SK-N-SH (cell line): ENCODE results near the gene ZDHHC14. TPM values are rescaled to one million over a fixed set of nuclear protein-coding genes. Genes with fewer than 3 reads are reported as not detected.

Experiments used
- CTCF ChIA-PET: fragments of 300-600, 350-600 bp; formaldehyde crosslinking; extraction: SDS; loops from one replicate; lab custom pipeline; 2021; lab: Yijun Ruan, JAX
- POLR2A ChIA-PET: fragments of 350-600 bp; sonication (Branson Sonifier 250); formaldehyde crosslinking; extraction: SDS; loops from one replicate; lab custom pipeline; 2020; ENCODE audit warnings: antibody characterized with exemption, inconsistent platforms; lab: Yijun Ruan, JAX
- DNase-seq: peaks from one replicate; pipeline ENCODE4 v3.0.0; 2012
- H2AFZ ChIP-seq: fragments of 200-600 bp; sonication (generic); 2 replicates; pipeline ENCODE4 v1.8.1; 2016; ENCODE audit warnings: antibody characterized with exemption, mild to moderate bottlenecking, low read depth
- H3F3A ChIP-seq: fragments of 200-600 bp; sonication (generic); replicated peaks from 2 replicates; pipeline ENCODE3; 2016; ENCODE audit warnings: antibody characterized with exemption, mild to moderate bottlenecking; ENCODE audit not compliant: insufficient read depth
- H3K27ac ChIP-seq, 2 experiments: fragments of 200-500 bp in 1 of 2; fragments of 200-600 bp in 1 of 2; sonication (Bioruptor generic) in 1 of 2; sonication (generic), shearing (Covaris generic) in 1 of 2; 2 replicates each; pipeline versions ENCODE4 v1.5.1 to v1.6.1; 2014 to 2016; ENCODE audit warnings: low read depth in 2 of 2, inconsistent platforms in 1 of 2, low read length in 1 of 2, mild to moderate bottlenecking in 1 of 2, mixed read lengths in 1 of 2
- H3K27me3 ChIP-seq: fragments of 200-600 bp; sonication (generic), shearing (Covaris generic); 2 replicates; pipeline ENCODE4 v1.6.1; 2016; ENCODE audit warnings: mixed run types; ENCODE audit not compliant: insufficient read depth
- H3K36me3 ChIP-seq, 2 experiments: fragments of 200-500 bp in 1 of 2; fragments of 200-600 bp in 1 of 2; sonication (Bioruptor generic) in 1 of 2; sonication (generic) in 1 of 2; replicated peaks in 1 of 2; 2 replicates each; pipeline versions ENCODE3 to v1.5.1; 2014 to 2016; ENCODE audit warnings: low read length in 1 of 2, mild to moderate bottlenecking in 1 of 2; ENCODE audit not compliant: insufficient read depth in 2 of 2, control insufficient read depth in 1 of 2
- H3K4me1 ChIP-seq, 2 experiments: fragments of 200-500 bp in 1 of 2; fragments of 200-600 bp in 1 of 2; sonication (Bioruptor generic) in 1 of 2; sonication (generic), shearing (Covaris generic) in 1 of 2; 2 replicates each; pipeline versions ENCODE4 v1.5.1 to v1.6.1; 2014 to 2016; ENCODE audit warnings: low read depth in 1 of 2, low read length in 1 of 2, mixed run types in 1 of 2; ENCODE audit not compliant: insufficient read depth in 2 of 2, control insufficient read depth in 1 of 2
- H3K4me2 ChIP-seq: fragments of 200-600 bp; sonication (generic), shearing (Covaris generic); 2 replicates; pipeline ENCODE4 v1.6.1; 2017; ENCODE audit warnings: mixed run types
- H3K4me3 ChIP-seq, 2 experiments: fragments of 200-500 bp in 1 of 2; fragments of 200-600 bp in 1 of 2; sonication (Bioruptor generic) in 1 of 2; sonication (generic), shearing (Covaris generic) in 1 of 2; 2 replicates each; pipeline versions ENCODE4 v1.5.1 to v1.8.1; 2014 to 2016; ENCODE audit warnings: low read depth in 2 of 2, inconsistent platforms in 1 of 2, low read length in 1 of 2, mild to moderate bottlenecking in 1 of 2, mixed read lengths in 1 of 2, moderate library complexity in 1 of 2
- H3K79me2 ChIP-seq: fragments of 200-600 bp; sonication (generic); 2 replicates; pipeline ENCODE4 v1.8.1; 2017; ENCODE audit warnings: mild to moderate bottlenecking; ENCODE audit not compliant: insufficient read depth
- H3K9ac ChIP-seq: fragments of 200-600 bp; sonication (generic); 2 replicates; pipeline ENCODE4 v1.6.1; 2017; ENCODE audit warnings: mixed run types
- H3K9me2 ChIP-seq: fragments of 200-600 bp; sonication (generic); 2 replicates; pipeline ENCODE4 v1.6.1; 2017; ENCODE audit warnings: mixed run types
- H3K9me3 ChIP-seq: fragments of 200-600 bp; sonication (generic); 2 replicates; pipeline ENCODE4 v1.6.1; 2017; ENCODE audit warnings: mixed run types, mild to moderate bottlenecking, moderate library complexity
- H4K20me1 ChIP-seq: fragments of 200-600 bp; sonication (generic); 2 replicates; pipeline ENCODE4 v1.6.1; 2017; ENCODE audit warnings: mild to moderate bottlenecking, mixed run types; ENCODE audit not compliant: insufficient read depth
- ELF1 ChIP-seq: IDR thresholded peaks from 2 replicates; pipeline ENCODE4 v1.4.0; 2012
- GATA2 ChIP-seq: sonication (generic); formaldehyde crosslinking; IDR thresholded peaks from 2 replicates; pipeline ENCODE4 v1.5.0; 2020; ENCODE audit warnings: mild to moderate bottlenecking, missing genetic modification reagents
- MEF2A ChIP-seq: IDR thresholded peaks from 2 replicates; pipeline ENCODE4 v1.4.0; 2012; ENCODE audit warnings: low read depth, borderline replicate concordance
- NFIC ChIP-seq: IDR thresholded peaks from 2 replicates; pipeline ENCODE4 v1.4.0; 2012; ENCODE audit warnings: borderline replicate concordance
- RFX5 ChIP-seq: IDR thresholded peaks from 2 replicates; pipeline ENCODE4 v1.6.1; 2012; ENCODE audit warnings: mild to moderate bottlenecking, improper control_type of control experiment, low read length
- SIN3A ChIP-seq: IDR thresholded peaks from 2 replicates; pipeline ENCODE4 v1.6.1; 2012; ENCODE audit warnings: low read depth, mild to moderate bottlenecking, low read length, moderate library complexity, borderline replicate concordance
- WGBS: methylation state at CpG from one replicate; pipeline ENCODE4 v1.1.6; 2017; ENCODE audit warnings: low lambda C conversion rate; 5-methylcytosine and 5-hydroxymethylcytosine counted together
- polyA plus RNA-seq, 3 experiments: library from polyadenylated mRNA; depleted of rRNA; stranded (reverse); fragments of >200 nt; gene quantifications; 2 replicates each; pipeline ENCODE4 v1.2.3, GENCODE V29; 2012
- TF ChIP-seq, protein P1 (sequence below): fragments of 150-350 bp; IDR thresholded peaks from 2 replicates; pipeline ENCODE4 v1.6.1; 2017; ENCODE audit warnings: antibody characterized with exemption, low read length, low read depth, borderline replicate concordance
- TF ChIP-seq, protein P2 (sequence below): fragments of 150-350 bp; IDR thresholded peaks from 2 replicates; pipeline ENCODE4 v1.6.1; 2016; ENCODE audit warnings: mild to moderate bottlenecking, low read depth, low read length

Gene ZDHHC14
- polyA plus RNA-seq, 1 of the 3 experiments (the other 2 are of a cell fraction), result 5.4 TPM

DNA sequence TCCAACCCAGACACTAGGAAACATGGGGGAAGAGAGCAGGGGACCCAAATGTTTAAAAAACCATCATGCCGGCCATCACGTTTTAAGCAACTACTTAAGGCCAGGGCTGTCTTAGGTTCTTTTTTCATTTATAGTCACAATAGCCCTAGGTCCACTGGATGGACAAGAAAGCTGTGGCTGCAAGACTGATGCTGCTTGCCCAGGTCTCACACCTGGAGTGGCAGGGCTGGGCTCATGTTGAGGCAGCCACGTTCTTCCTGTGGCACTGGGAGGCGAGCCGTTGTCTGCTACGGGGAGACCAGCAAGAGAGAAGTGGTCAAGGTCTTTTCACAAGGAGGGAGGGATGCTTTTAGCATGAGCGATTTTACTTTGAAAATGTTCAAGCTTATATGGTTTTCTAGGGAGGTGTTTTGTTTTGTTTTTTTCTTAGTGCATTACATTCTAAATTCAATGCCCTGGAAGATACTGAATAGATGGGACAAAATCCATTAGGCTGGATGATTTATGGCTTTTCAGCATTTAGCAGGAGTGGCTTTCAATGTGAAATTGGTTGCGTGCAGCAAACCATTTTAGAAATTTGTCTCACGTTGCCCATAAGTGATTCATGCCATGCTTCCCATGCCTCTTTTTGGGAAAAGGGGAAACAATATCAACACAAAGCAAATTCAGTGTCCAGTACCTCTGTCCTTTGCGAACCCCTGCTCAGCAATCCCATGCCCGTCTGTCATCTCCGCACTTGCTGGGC, 335.4 kb downstream of the ZDHHC14 start:
- Histone ChIP-seq H3K4me1 (peaks cover 10 to 18% of the 10 kb centered on the region in 2 experiments), H3K9me2 (no peaks in the 10 kb centered on the region), H4K20me1 (no peaks in the 10 kb centered on the region), H3K27ac (no peak overlapping the region), H3K4me3 (no peak overlapping the region), H3K9ac (no peak overlapping the region), H3K36me3 (no peaks in the 10 kb centered on the region), H3K79me2 (no peaks in the 10 kb centered on the region), H2AFZ (no peak overlapping the region), H3K9me3 (no peaks in the 10 kb centered on the region), H3F3A (peaks cover 7% of the 10 kb centered on the region), H3K4me2 (no peak overlapping the region), H3K27me3 (no peaks in the 10 kb centered on the region)
- no peak for DNase-seq
- 86% methylated on average over 10 of the region's 12 CpGs for WGBS
- ChIA-PET POLR2A (interaction anchor here (0.7 kb wide), 1 partner anchor 1483 kb away, joined by 3 read pairs; no protein-coding TSS in a partner anchor), CTCF (interaction anchor here (2.1 kb wide), 1 partner anchor 41 kb away, joined by 6 read pairs; no protein-coding TSS in a partner anchor)
- TF ChIP-seq GATA2 (CRISPR knock-in tag), result no peak
- TF ChIP-seq MEF2A, result no peak
- no peak for TF ChIP-seq RFX5

DNA sequence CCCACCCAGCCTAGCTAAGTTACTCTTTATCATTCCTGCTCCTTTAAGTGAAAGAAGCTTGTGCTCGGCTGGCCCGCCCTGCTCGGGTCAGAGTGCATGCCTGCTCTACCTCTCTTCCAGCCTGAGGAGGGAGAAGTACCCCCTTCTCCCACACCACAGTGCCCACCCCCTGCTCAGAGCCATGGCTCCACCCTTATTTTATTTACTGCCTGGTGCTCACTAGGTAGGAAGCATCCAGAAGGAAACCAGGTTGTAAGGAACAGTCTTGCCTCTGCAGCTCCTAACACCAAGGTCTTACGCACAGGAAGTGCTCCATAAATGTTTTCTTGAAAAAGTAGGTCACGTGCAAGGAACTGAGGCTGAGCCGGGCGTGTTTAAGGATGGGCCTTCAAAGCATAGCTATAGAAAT, 336.4 kb downstream of the ZDHHC14 start:
- 86% methylated on average over 7 of the region's 7 CpGs for WGBS
- TF ChIP-seq, protein P1, sequence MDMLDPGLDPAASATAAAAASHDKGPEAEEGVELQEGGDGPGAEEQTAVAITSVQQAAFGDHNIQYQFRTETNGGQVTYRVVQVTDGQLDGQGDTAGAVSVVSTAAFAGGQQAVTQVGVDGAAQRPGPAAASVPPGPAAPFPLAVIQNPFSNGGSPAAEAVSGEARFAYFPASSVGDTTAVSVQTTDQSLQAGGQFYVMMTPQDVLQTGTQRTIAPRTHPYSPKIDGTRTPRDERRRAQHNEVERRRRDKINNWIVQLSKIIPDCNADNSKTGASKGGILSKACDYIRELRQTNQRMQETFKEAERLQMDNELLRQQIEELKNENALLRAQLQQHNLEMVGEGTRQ, result no peak
- TF ChIP-seq ELF1 (no peak), NFIC (no peak), SIN3A (no peak)
- TF ChIP-seq, protein P2, sequence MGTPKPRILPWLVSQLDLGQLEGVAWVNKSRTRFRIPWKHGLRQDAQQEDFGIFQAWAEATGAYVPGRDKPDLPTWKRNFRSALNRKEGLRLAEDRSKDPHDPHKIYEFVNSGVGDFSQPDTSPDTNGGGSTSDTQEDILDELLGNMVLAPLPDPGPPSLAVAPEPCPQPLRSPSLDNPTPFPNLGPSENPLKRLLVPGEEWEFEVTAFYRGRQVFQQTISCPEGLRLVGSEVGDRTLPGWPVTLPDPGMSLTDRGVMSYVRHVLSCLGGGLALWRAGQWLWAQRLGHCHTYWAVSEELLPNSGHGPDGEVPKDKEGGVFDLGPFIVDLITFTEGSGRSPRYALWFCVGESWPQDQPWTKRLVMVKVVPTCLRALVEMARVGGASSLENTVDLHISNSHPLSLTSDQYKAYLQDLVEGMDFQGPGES, result no peak
- TF ChIP-seq, all 33 proteins: peak for 0
- DNase-seq, result no peak
- Histone ChIP-seq H3K9me3 (no peaks in the 10 kb centered on the region), H3F3A (peaks cover 7% of the 10 kb centered on the region), H3K27ac (no peak overlapping the region), H4K20me1 (no peaks in the 10 kb centered on the region), H3K9ac (no peak overlapping the region), H3K9me2 (no peaks in the 10 kb centered on the region), H3K79me2 (no peaks in the 10 kb centered on the region), H3K4me3 (no peak overlapping the region), H3K4me1 (peaks cover 10 to 16% of the 10 kb centered on the region in 2 experiments), H2AFZ (no peak overlapping the region), H3K4me2 (no peak overlapping the region), H3K27me3 (no peaks in the 10 kb centered on the region), H3K36me3 (no peaks in the 10 kb centered on the region)
- CTCF ChIA-PET, result interaction anchor here (0.6 to 2.1 kb wide), 2 partner anchors 40 to 50 kb away, joined by 3 to 6 read pairs; no protein-coding TSS in a partner anchor
- POLR2A ChIA-PET, result no interaction called here
